GM19372 (cell line): ENCODE measurements around the gene PPP3R1.
"Not testable (repeated sequence)": the region's sequence is repeated elsewhere in the genome, so short reads cannot be mapped to it uniquely, and the experiment has no call there.

Experiments used
- ATAC-seq: cut with Tn5 transposase; IDR thresholded peaks from one replicate; pipeline ENCODE4 v1.9.1; 2021; ENCODE audit warnings: mild to moderate bottlenecking, low read depth, moderate library complexity; ENCODE audit not compliant: unreplicated experiment

Gene PPP3R1

GRCh38 chr2:68190991-68191731 lies 61.2 kb downstream of the PPP3R1 start:
- no peak for ATAC-seq

GRCh38 chr2:68189991-68190784 lies 62.1 kb downstream of the PPP3R1 start:
- no peak for ATAC-seq

GRCh38 chr2:68188831-68189230 lies 63.5 kb downstream of the PPP3R1 start:
- ATAC-seq = no peak

- no peak for ATAC-seq
These were observed 65.0 kb downstream of the PPP3R1 start for GRCh38 chr2:68187329-68187728.

- ATAC-seq = no peak
These were observed 66.7 kb downstream of the PPP3R1 start for GRCh38 chr2:68185541-68186164.

- ATAC-seq = no peak
These were observed 69.4 kb downstream of the PPP3R1 start for GRCh38 chr2:68182902-68183301.

GRCh38 chr2:68178954-68179627 lies 73.2 kb downstream of the PPP3R1 start:
- no peak for ATAC-seq

- no peak for ATAC-seq
These were observed 73.9 kb downstream of the PPP3R1 start for GRCh38 chr2:68178432-68178831.

- ATAC-seq = no peak
These were observed 74.8 kb downstream of the PPP3R1 start for GRCh38 chr2:68177541-68177940.

GRCh38 chr2:68176657-68177056 lies 75.7 kb downstream of the PPP3R1 start:
- ATAC-seq = no peak

GRCh38 chr2:68175210-68175609 lies 77.1 kb downstream of the PPP3R1 start:
- ATAC-seq = not testable (repeated sequence)

- no peak for ATAC-seq
These were observed 79.2 kb downstream of the PPP3R1 start for GRCh38 chr2:68172990-68173700.

GRCh38 chr2:68172521-68172920 lies 79.8 kb downstream of the PPP3R1 start:
- no peak for ATAC-seq

GRCh38 chr2:68171684-68172083 lies 80.6 kb downstream of the PPP3R1 start:
- ATAC-seq = no peak

GRCh38 chr2:68171146-68171545 lies 81.2 kb downstream of the PPP3R1 start:
- no peak for ATAC-seq

- ATAC-seq = no peak
These were observed 83.0 kb downstream of the PPP3R1 start for GRCh38 chr2:68169308-68169707.

- no peak for ATAC-seq
These were observed 85.1 kb downstream of the PPP3R1 start for GRCh38 chr2:68167186-68167585.

- no peak for ATAC-seq
These were observed 88.7 kb downstream of the PPP3R1 start for GRCh38 chr2:68163641-68164040.

GRCh38 chr2:68158134-68158447 lies 94.2 kb downstream of the PPP3R1 start:
- ATAC-seq = no peak

GRCh38 chr2:68157402-68158133 lies 94.8 kb downstream of the PPP3R1 start, which contains the start of gene PNO1:
Gene PNO1, plus strand, starts transcription at chr2:68157888. Its CDS starts 47 bp downstream, at chr2:68157935.
- ATAC-seq = peak; percentile 85
